Measurements from ENCODE around the gene ADAM33. TPM values are rescaled to one million over a fixed set of nuclear protein-coding genes. Genes with fewer than 3 reads are reported as not detected.

The ADAM33 gene
- total RNA-seq, 2 donors from 2014 or later: not detected

- ATAC-seq (no peak), DNase-seq (ENCODE audit: low spot score) (no peak)
- Mint-ChIP-seq H3K4me1 (ENCODE audit: low read depth in 2 of 2) (no peaks in the 10 kb centered on the region), H3K27ac (no peak overlapping the region), H3K27me3 (peaks cover 0 to 2% of the 10 kb centered on the region in 2 donors), H3K4me3 (no peak overlapping the region), H3K9me3 (no peaks in the 10 kb centered on the region), H3K36me3 (no peaks in the 10 kb centered on the region)
Measured at GRCh38 chr20:3701061-3701998, 19.5 kb upstream of the ADAM33 start.

GRCh38 chr20:3699037-3699436, 17.2 kb upstream of the ADAM33 start:
- no peaks in the 10 kb centered on the region for H3K36me3 Mint-ChIP-seq
- no peak overlapping the region for H3K27ac Mint-ChIP-seq
- no peaks in the 10 kb centered on the region for H3K9me3 Mint-ChIP-seq
- ATAC-seq (peak in 1 of 2 donors; percentile 25), DNase-seq (ENCODE audit: low spot score) (no peak)
- no peak overlapping the region for H3K4me3 Mint-ChIP-seq
- H3K4me1 Mint-ChIP-seq (ENCODE audit: low read depth in 2 of 2): no peaks in the 10 kb centered on the region
- peaks cover 0 to 2% of the 10 kb centered on the region in 2 donors for H3K27me3 Mint-ChIP-seq

GRCh38 chr20:3698591-3699001, 16.8 kb upstream of the ADAM33 start:
- H3K27me3 Mint-ChIP-seq: peaks cover 0 to under 1% of the 10 kb centered on the region in 2 donors
- ATAC-seq: no peak
- H3K36me3 Mint-ChIP-seq: no peaks in the 10 kb centered on the region
- H3K4me3 Mint-ChIP-seq: no peak overlapping the region
- no peaks in the 10 kb centered on the region for H3K9me3 Mint-ChIP-seq
- no peak overlapping the region for H3K27ac Mint-ChIP-seq
- no peak for DNase-seq (ENCODE audit: low spot score)
- H3K4me1 Mint-ChIP-seq (ENCODE audit: low read depth in 2 of 2): no peaks in the 10 kb centered on the region

- H3K9me3 Mint-ChIP-seq: no peaks in the 10 kb centered on the region
- DNase-seq (ENCODE audit: low spot score): no peak
Measured at GRCh38 chr20:3697588-3698305, 15.9 kb upstream of the ADAM33 start.

GRCh38 chr20:3696745-3697587, 15.2 kb upstream of the ADAM33 start:
- no peak overlapping the region for H3K27ac Mint-ChIP-seq
- H3K4me3 Mint-ChIP-seq: no peak overlapping the region
- H3K27me3 Mint-ChIP-seq: no peaks in the 10 kb centered on the region
- DNase-seq (ENCODE audit: low spot score) (no peak), ATAC-seq (no peak)
- no peaks in the 10 kb centered on the region for H3K36me3 Mint-ChIP-seq
- no peaks in the 10 kb centered on the region for H3K9me3 Mint-ChIP-seq
- H3K4me1 Mint-ChIP-seq (ENCODE audit: low read depth in 2 of 2): no peaks in the 10 kb centered on the region

More at GRCh38 chr20:3697588-3698305, 15.9 kb upstream of the ADAM33 start:
- no peaks in the 10 kb centered on the region for H3K36me3 Mint-ChIP-seq
- H3K4me1 Mint-ChIP-seq (ENCODE audit: low read depth in 2 of 2): no peaks in the 10 kb centered on the region
- ATAC-seq: peak in 1 of 2 donors; percentile 8
- no peaks in the 10 kb centered on the region for H3K27me3 Mint-ChIP-seq
- H3K27ac Mint-ChIP-seq: no peak overlapping the region
- no peak overlapping the region for H3K4me3 Mint-ChIP-seq

GRCh38 chr20:3696200-3696599, 14.4 kb upstream of the ADAM33 start:
- Mint-ChIP-seq H3K27ac (no peak overlapping the region), H3K4me1 (ENCODE audit: low read depth in 2 of 2) (no peaks in the 10 kb centered on the region), H3K36me3 (no peaks in the 10 kb centered on the region), H3K27me3 (no peaks in the 10 kb centered on the region), H3K9me3 (no peaks in the 10 kb centered on the region), H3K4me3 (no peak overlapping the region)
- ATAC-seq (no peak), DNase-seq (ENCODE audit: low spot score) (no peak)

- H3K27ac Mint-ChIP-seq: no peak overlapping the region
- no peaks in the 10 kb centered on the region for H3K9me3 Mint-ChIP-seq
- no peaks in the 10 kb centered on the region for H3K27me3 Mint-ChIP-seq
- ATAC-seq (no peak), DNase-seq (ENCODE audit: low spot score) (no peak)
- H3K36me3 Mint-ChIP-seq: no peaks in the 10 kb centered on the region
- H3K4me1 Mint-ChIP-seq (ENCODE audit: low read depth in 2 of 2): no peaks in the 10 kb centered on the region
- no peak overlapping the region for H3K4me3 Mint-ChIP-seq
Measured at GRCh38 chr20:3694864-3695263, 13.1 kb upstream of the ADAM33 start.

GRCh38 chr20:3693376-3693775, 11.6 kb upstream of the ADAM33 start:
- no peak for ATAC-seq
- H3K4me3 Mint-ChIP-seq: no peak overlapping the region
- H3K9me3 Mint-ChIP-seq: no peaks in the 10 kb centered on the region
- H3K4me1 Mint-ChIP-seq (ENCODE audit: low read depth in 2 of 2): no peaks in the 10 kb centered on the region
- H3K27ac Mint-ChIP-seq: no peak overlapping the region
- H3K36me3 Mint-ChIP-seq: no peaks in the 10 kb centered on the region
- no peaks in the 10 kb centered on the region for H3K27me3 Mint-ChIP-seq
- DNase-seq (ENCODE audit: low spot score): no peak

GRCh38 chr20:3692706-3693294, 11.0 kb upstream of the ADAM33 start:
- DNase-seq (ENCODE audit: low spot score): no peak
- H3K27ac Mint-ChIP-seq: no peak overlapping the region
- H3K4me1 Mint-ChIP-seq (ENCODE audit: low read depth in 2 of 2): peaks cover 0 to 3% of the 10 kb centered on the region in 2 donors
- H3K27me3 Mint-ChIP-seq: peaks cover 0 to under 1% of the 10 kb centered on the region in 2 donors
- no peak for ATAC-seq
- no peaks in the 10 kb centered on the region for H3K36me3 Mint-ChIP-seq
- H3K9me3 Mint-ChIP-seq: no peaks in the 10 kb centered on the region
- no peak overlapping the region for H3K4me3 Mint-ChIP-seq

GRCh38 chr20:3691897-3692296, 10.1 kb upstream of the ADAM33 start:
- ATAC-seq (no peak), DNase-seq (ENCODE audit: low spot score) (no peak)
- H3K9me3 Mint-ChIP-seq: no peaks in the 10 kb centered on the region
- H3K27ac Mint-ChIP-seq: no peak overlapping the region
- no peaks in the 10 kb centered on the region for H3K36me3 Mint-ChIP-seq
- peaks cover under 1 to 5% of the 10 kb centered on the region in 2 donors for H3K27me3 Mint-ChIP-seq
- no peak overlapping the region for H3K4me3 Mint-ChIP-seq
- peaks cover 0 to 5% of the 10 kb centered on the region in 2 donors for H3K4me1 Mint-ChIP-seq (ENCODE audit: low read depth in 2 of 2)

- Mint-ChIP-seq H3K9me3 (no peaks in the 10 kb centered on the region), H3K4me1 (ENCODE audit: low read depth in 2 of 2) (peaks cover 0 to 5% of the 10 kb centered on the region in 2 donors), H3K27me3 (peaks cover 5 to 7% of the 10 kb centered on the region in 2 donors), H3K36me3 (no peaks in the 10 kb centered on the region), H3K4me3 (no peak overlapping the region), H3K27ac (no peak overlapping the region)
- no peak for ATAC-seq
- DNase-seq (ENCODE audit: low spot score): no peak
Measured at GRCh38 chr20:3691306-3691705, 9.5 kb upstream of the ADAM33 start.

- DNase-seq (ENCODE audit: low spot score): no peak
- Mint-ChIP-seq H3K9me3 (no peaks in the 10 kb centered on the region), H3K36me3 (no peaks in the 10 kb centered on the region), H3K27ac (no peak overlapping the region), H3K4me1 (ENCODE audit: low read depth in 2 of 2) (peaks cover 0 to 5% of the 10 kb centered on the region in 2 donors), H3K27me3 (peaks cover 8 to 9% of the 10 kb centered on the region in 2 donors), H3K4me3 (no peak overlapping the region)
- ATAC-seq: no peak
Measured at GRCh38 chr20:3690413-3690812, 8.6 kb upstream of the ADAM33 start.

- Mint-ChIP-seq H3K27ac (no peak overlapping the region), H3K9me3 (no peaks in the 10 kb centered on the region), H3K27me3 (peaks cover 8 to 9% of the 10 kb centered on the region in 2 donors), H3K36me3 (no peaks in the 10 kb centered on the region), H3K4me1 (ENCODE audit: low read depth in 2 of 2) (peaks cover 0 to 5% of the 10 kb centered on the region in 2 donors), H3K4me3 (no peak overlapping the region)
- no peak for DNase-seq (ENCODE audit: low spot score)
- no peak for ATAC-seq
Measured at GRCh38 chr20:3689978-3690377, 8.2 kb upstream of the ADAM33 start.
